ENCODE results near the gene NAT16.

DNA sequence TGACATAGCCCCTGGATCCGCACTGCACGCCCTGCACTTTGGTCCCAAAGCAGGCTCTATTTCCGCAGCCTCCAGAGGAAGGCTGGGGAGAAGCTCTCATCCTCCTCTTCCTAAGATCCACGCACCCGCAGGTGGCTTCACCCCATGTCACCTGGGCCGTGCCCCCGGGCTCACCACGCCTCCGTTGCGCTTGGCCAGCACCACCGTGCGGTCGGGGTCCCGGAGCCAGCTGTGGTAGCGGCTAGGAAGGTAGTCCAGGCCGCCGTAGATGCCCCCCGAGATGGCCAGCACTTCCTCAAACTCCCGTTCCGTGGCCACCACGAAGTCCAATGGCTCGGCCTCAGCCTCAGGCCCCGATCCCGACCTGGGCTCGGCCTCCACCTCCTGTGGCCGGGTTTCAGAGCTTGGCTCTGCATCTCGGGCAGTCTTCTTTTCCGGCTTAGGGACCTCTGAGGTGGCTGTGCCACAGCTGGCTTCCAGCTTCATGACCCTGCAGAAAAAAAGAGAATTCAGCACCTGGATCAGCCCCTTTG, 5.7 kb downstream of the NAT16 start:
- TF ChIP-seq POLR2A (IDR thresholded peaks at IDR 0.05) (no peak), POLR2AphosphoS5 (IDR thresholded peaks at IDR 0.05) (no peak)
- TF ChIP-seq, protein P1, sequence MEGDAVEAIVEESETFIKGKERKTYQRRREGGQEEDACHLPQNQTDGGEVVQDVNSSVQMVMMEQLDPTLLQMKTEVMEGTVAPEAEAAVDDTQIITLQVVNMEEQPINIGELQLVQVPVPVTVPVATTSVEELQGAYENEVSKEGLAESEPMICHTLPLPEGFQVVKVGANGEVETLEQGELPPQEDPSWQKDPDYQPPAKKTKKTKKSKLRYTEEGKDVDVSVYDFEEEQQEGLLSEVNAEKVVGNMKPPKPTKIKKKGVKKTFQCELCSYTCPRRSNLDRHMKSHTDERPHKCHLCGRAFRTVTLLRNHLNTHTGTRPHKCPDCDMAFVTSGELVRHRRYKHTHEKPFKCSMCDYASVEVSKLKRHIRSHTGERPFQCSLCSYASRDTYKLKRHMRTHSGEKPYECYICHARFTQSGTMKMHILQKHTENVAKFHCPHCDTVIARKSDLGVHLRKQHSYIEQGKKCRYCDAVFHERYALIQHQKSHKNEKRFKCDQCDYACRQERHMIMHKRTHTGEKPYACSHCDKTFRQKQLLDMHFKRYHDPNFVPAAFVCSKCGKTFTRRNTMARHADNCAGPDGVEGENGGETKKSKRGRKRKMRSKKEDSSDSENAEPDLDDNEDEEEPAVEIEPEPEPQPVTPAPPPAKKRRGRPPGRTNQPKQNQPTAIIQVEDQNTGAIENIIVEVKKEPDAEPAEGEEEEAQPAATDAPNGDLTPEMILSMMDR (IDR thresholded peaks at IDR 0.05): no peak
